ENCODE data around the gene CACFD1. TPM values are rescaled to one million over a fixed set of nuclear protein-coding genes. Genes with fewer than 3 reads are reported as not detected.
"Not testable (repeated sequence)": the region's sequence is repeated elsewhere in the genome, so short reads cannot be mapped to it uniquely, and the experiment has no call there.

The CACFD1 gene
- total and polyA plus RNA-seq, 12 donors, result 6.5 to 29.5 (median 17.5) TPM

DNA sequence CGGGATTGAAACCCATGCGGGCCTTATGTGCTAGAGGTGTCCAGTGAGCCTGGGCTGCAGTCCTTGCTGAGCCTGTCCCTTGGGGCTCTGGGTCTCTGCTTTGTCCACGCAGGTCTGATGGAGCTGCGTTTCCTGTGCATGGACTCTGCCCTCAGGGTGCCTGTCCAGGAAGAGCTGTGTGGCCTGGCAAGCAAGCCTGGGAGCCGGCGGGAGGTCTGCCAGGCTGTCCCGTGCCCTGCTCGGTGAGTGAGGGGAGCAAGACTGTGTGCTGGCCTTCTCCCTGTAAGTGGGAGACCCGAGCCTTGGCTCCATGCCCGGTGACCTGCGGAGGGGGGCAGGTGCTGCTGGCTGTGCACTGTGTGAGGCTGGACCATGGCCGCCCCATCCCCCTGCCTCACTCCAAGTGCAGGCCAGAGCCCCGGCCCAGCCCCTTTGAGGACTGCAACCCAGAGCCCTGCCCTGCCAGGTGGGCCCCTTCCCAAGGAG is 11.2 kb upstream of the CACFD1 start:
- intact Hi-C loops (cut with DNase I), result no loop called here
- no peak for DNase-seq
- no peaks in the 10 kb centered on the region for H3K9me3 ChIP-seq (replicated peaks in 1 of 3)
- no peak overlapping the region for H3K27ac ChIP-seq
- 66 to 87% (median 73%) methylated on average over 3 to 13 of the region's 13 CpGs for WGBS, 4 donors
- no peak for TF ChIP-seq CTCF (IDR thresholded peaks at IDR 0.05)
- no peak for TF ChIP-seq POLR2A (IDR thresholded peaks at IDR 0.05)
- no peaks in the 10 kb centered on the region for H3K36me3 ChIP-seq (replicated peaks in 1 of 2)
- H3K4me3 ChIP-seq, result no peak overlapping the region
- H3K4me1 ChIP-seq (replicated peaks in 1 of 2), result no peaks in the 10 kb centered on the region
- H3K27me3 ChIP-seq, result no peaks in the 10 kb centered on the region

DNA sequence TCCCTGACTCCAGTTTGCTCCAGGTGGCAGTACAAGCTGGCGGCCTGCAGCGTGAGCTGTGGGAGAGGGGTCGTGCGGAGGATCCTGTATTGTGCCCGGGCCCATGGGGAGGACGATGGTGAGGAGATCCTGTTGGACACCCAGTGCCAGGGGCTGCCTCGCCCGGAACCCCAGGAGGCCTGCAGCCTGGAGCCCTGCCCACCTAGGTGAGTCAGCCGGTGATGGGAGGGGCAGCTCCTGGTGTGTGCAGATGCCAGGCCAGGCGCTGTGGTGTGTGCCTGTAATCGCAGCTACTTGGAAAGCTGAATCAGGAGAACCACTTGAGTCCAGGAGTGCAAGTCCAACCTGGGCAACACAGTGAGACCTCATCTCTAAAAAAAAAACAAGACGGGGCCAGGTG is 10.0 kb upstream of the CACFD1 start:
- WGBS, 4 donors, result 78 to 92% (median 84%) methylated on average over 3 to 12 of the region's 12 CpGs
- H3K9me3 ChIP-seq (replicated peaks in 1 of 3), result no peaks in the 10 kb centered on the region
- intact Hi-C loops (cut with DNase I), result no loop called here
- H3K27ac ChIP-seq, result no peak overlapping the region
- no peak overlapping the region for H3K4me3 ChIP-seq
- H3K36me3 ChIP-seq (replicated peaks in 1 of 2), result no peaks in the 10 kb centered on the region
- TF ChIP-seq POLR2A (IDR thresholded peaks at IDR 0.05) (no peak), CTCF (IDR thresholded peaks at IDR 0.05) (no peak)
- no peak for DNase-seq
- H3K4me1 ChIP-seq (replicated peaks in 1 of 2), result no peaks in the 10 kb centered on the region
- no peaks in the 10 kb centered on the region for H3K27me3 ChIP-seq

DNA sequence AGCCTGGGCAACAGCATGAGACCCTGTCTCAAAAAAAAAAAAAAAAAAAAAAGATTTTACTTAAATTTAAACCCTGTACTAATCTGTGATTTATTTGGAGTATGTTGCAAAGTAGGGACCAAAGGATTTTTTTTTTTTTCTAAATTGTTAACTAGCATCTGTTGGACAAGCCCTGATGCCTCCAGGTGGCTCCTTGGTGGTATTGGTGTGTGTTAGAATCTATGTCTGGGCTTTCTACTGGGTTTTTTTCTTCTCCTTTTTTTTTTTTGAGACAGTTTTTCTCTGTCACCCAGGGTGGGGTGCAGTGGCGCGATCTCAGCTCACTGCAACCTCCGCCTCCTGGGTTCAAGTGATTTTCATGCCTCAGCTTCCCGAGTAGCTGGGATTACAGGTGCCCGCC is 7.9 kb upstream of the CACFD1 start:
- intact Hi-C loops (cut with DNase I), result not testable (repeated sequence)

DNA sequence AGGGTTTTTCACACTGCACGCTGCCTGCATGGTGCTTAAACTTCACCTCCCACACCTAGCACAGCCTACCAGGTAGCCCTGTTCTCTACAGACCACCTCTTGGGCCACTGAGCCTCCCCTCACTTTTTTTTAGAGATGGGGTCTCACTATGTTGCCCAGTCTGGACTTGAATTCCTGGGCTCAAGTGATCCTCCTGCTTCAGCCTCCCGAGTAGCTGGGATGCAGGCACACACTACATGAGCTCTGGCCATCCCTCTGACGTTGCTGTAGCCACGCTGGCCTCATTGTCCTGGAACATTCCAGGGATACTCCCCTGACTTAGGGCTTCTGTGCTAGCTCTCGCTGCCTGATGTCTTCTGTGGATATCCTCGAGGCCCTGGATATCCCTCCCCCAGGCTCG is 7.2 kb upstream of the CACFD1 start:
- DNase-seq, result no peak
- H3K36me3 ChIP-seq (replicated peaks in 1 of 2), result no peaks in the 10 kb centered on the region
- H3K9me3 ChIP-seq (replicated peaks in 1 of 3), result no peaks in the 10 kb centered on the region
- no peaks in the 10 kb centered on the region for H3K27me3 ChIP-seq
- no peak overlapping the region for H3K4me3 ChIP-seq
- no peak for TF ChIP-seq POLR2A (IDR thresholded peaks at IDR 0.05)
- TF ChIP-seq CTCF (IDR thresholded peaks at IDR 0.05), result no peak
- no peaks in the 10 kb centered on the region for H3K4me1 ChIP-seq (replicated peaks in 1 of 2)
- intact Hi-C loops (cut with DNase I), result no loop called here
- H3K27ac ChIP-seq, result no peak overlapping the region
- WGBS, 4 donors, result 63 to 89% (median 78%) methylated on average over 4 to 7 of the region's 7 CpGs

More for the DNA sequence above, 7.9 kb upstream of the CACFD1 start:
- H3K4me1 ChIP-seq (replicated peaks in 1 of 2); H3K27ac ChIP-seq; DNase-seq; H3K36me3 ChIP-seq (replicated peaks in 1 of 2); H3K9me3 ChIP-seq (replicated peaks in 1 of 3); H3K27me3 ChIP-seq; H3K4me3 ChIP-seq: not testable (repeated sequence)
- WGBS, 4 donors, result 90 to 95% (median 92%) methylated on average over 5 of the region's 5 CpGs

DNA sequence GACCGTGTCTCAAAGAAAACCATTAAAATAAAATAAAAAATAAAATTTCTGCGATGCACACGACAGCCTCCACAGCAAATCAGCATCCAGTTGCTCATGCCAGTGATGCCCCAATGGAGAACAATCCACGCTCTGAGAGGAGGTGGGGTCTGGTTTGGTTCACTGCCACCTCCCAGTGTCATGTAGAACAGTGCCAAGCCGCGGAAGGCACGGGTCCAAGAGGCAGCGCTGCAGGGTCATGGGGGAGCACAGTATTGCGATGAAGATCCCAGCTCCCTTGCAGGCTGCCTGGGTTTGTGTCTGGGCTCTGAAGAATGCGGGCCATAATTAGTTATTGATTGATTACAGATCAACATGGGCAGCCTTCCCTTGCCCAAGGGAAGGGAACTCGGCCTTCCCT is 6.1 kb upstream of the CACFD1 start:
- intact Hi-C loops (cut with DNase I), result no loop called here
- no peak for TF ChIP-seq CTCF (IDR thresholded peaks at IDR 0.05)
- TF ChIP-seq POLR2A (IDR thresholded peaks at IDR 0.05), result no peak
- Histone ChIP-seq H3K36me3 (replicated peaks in 1 of 2) (no peaks in the 10 kb centered on the region), H3K27ac (no peak overlapping the region), H3K4me3 (no peak overlapping the region), H3K4me1 (replicated peaks in 1 of 2) (peaks cover 0 to 2% of the 10 kb centered on the region in 2 donors), H3K27me3 (no peaks in the 10 kb centered on the region), H3K9me3 (replicated peaks in 1 of 3) (no peaks in the 10 kb centered on the region)
- WGBS, 4 donors, result 76 to 84% (median 79%) methylated on average over 10 to 11 of the region's 11 CpGs
- DNase-seq, result no peak

Data from adrenal gland (tissue), 12 donors.